Neural cell (in vitro differentiated cells): Measurements from ENCODE around the gene ITGB5. TPM values are rescaled to one million over a fixed set of nuclear protein-coding genes. Genes with fewer than 3 reads are reported as not detected.

Source experiments
- H2AFZ ChIP-seq: fragments of 200-600, 300-800 bp; sonication (generic), shearing (Covaris generic); 2 replicates; pipeline ENCODE4 v1.6.0; 2014; ENCODE audit warnings: low read depth, mild to moderate bottlenecking, antibody characterized with exemption, low read length, moderate library complexity
- H3F3A ChIP-seq: fragments of 200-600 bp; shearing (Covaris generic); 2 replicates; pipeline ENCODE4 v1.6.1; 2016; ENCODE audit warnings: mild to moderate bottlenecking, moderate library complexity, mixed read lengths, antibody characterized with exemption, low read length; ENCODE audit not compliant: insufficient read depth, poor library complexity, severe bottlenecking
- H3K27ac ChIP-seq: fragments of 200-600, 300-800 bp; sonication (generic), shearing (Covaris generic); 2 replicates; pipeline ENCODE4 v1.5.1; 2014; ENCODE audit warnings: mild to moderate bottlenecking, low read length, moderate library complexity
- H3K27me3 ChIP-seq: fragments of 300-800, 200-600 bp; sonication (generic), shearing (Covaris generic); 2 replicates; pipeline ENCODE4 v1.6.0; 2014; ENCODE audit warnings: mild to moderate bottlenecking, low read depth, low read length, moderate library complexity; ENCODE audit not compliant: insufficient read depth
- H3K36me3 ChIP-seq: fragments of 300-800, 200-600 bp; sonication (generic), shearing (Covaris generic); 2 replicates; pipeline ENCODE4 v1.5.1; 2014; ENCODE audit warnings: mild to moderate bottlenecking, antibody characterized with exemption, low read length, moderate library complexity; ENCODE audit not compliant: insufficient read depth
- H3K4me2 ChIP-seq: fragments of 300-800, 200-600 bp; sonication (generic), shearing (Covaris generic); 2 replicates; pipeline ENCODE4 v1.6.0; 2014; ENCODE audit warnings: mild to moderate bottlenecking, low read length
- H3K4me3 ChIP-seq: fragments of 300-800, 200-600 bp; sonication (generic), shearing (Covaris generic); 2 replicates; pipeline ENCODE4 v1.5.1; 2014; ENCODE audit warnings: mild to moderate bottlenecking, low read length, moderate library complexity
- H3K79me2 ChIP-seq: fragments of 200-600 bp; shearing (Covaris generic); replicated peaks from 2 replicates; pipeline ENCODE4 v1.6.0; 2014; ENCODE audit warnings: mild to moderate bottlenecking, low read length, moderate library complexity; ENCODE audit not compliant: insufficient read depth
- H3K9ac ChIP-seq: fragments of 300-800, 200-600 bp; sonication (generic), shearing (Covaris generic); 2 replicates; pipeline ENCODE4 v1.6.1; 2016; ENCODE audit warnings: mild to moderate bottlenecking, low read length, mixed read lengths
- H3K9me2 ChIP-seq: fragments of 200-600 bp; shearing (Covaris generic); 2 replicates; pipeline ENCODE4 v1.6.1; 2016; ENCODE audit warnings: mild to moderate bottlenecking, low read length, mixed read lengths; ENCODE audit not compliant: insufficient read depth
- H3K9me3 ChIP-seq: fragments of 200-600, 300-800 bp; sonication (generic), shearing (Covaris generic); 2 replicates; pipeline ENCODE4 v1.6.1; 2016; ENCODE audit warnings: mild to moderate bottlenecking, mixed run types, low read length, moderate library complexity, mixed read lengths
- H4K20me1 ChIP-seq: fragments of 200-600 bp; shearing (Covaris generic); 2 replicates; pipeline ENCODE4 v1.6.1; 2016; ENCODE audit warnings: mild to moderate bottlenecking, mixed run types; ENCODE audit not compliant: insufficient read depth
- EP300 ChIP-seq: fragments of 450-650 bp; conservative IDR thresholded peaks from 2 replicates; pipeline ENCODE4 v1.6.1; 2014; ENCODE audit warnings: antibody characterized with exemption, mild to moderate bottlenecking, moderate library complexity; ENCODE audit not compliant: poor library complexity, severe bottlenecking
- EZH2 ChIP-seq: fragments of 200-600, 300-800 bp; shearing (Covaris generic), sonication (generic); IDR thresholded peaks from 2 replicates; pipeline ENCODE4 v1.6.1; 2014; ENCODE audit warnings: antibody characterized with exemption, low read length, borderline replicate concordance, mild to moderate bottlenecking; ENCODE audit not compliant: insufficient read depth, poor library complexity, severe bottlenecking
- MXI1 ChIP-seq: fragments of 450-650 bp; conservative IDR thresholded peaks from 2 replicates; pipeline ENCODE4 v1.6.1; 2014; ENCODE audit warnings: antibody characterized with exemption, mild to moderate bottlenecking; ENCODE audit not compliant: poor library complexity, severe bottlenecking
- POLR2AphosphoS5 ChIP-seq: IDR thresholded peaks from 2 replicates; pipeline ENCODE4 v1.6.1; 2012
- RAD21 ChIP-seq: fragments of 450-650 bp; conservative IDR thresholded peaks from 2 replicates; pipeline ENCODE4 v1.6.1; 2014; ENCODE audit warnings: antibody characterized with exemption, mild to moderate bottlenecking, moderate library complexity
- SMC3 ChIP-seq: fragments of 450-650 bp; conservative IDR thresholded peaks from 2 replicates; pipeline ENCODE4 v1.6.1; 2014; ENCODE audit warnings: antibody characterized with exemption, mild to moderate bottlenecking, moderate library complexity; ENCODE audit not compliant: poor library complexity
- TAF1 ChIP-seq: IDR thresholded peaks from 2 replicates; pipeline ENCODE4 v1.6.1; 2012; ENCODE audit warnings: low read depth
- polyA plus RNA-seq: library from polyadenylated mRNA; depleted of rRNA; stranded (reverse); fragments of >200 nt; gene quantifications from 2 replicates; pipeline ENCODE4 v1.2.3, GENCODE V29; 2014
- small RNA-seq, 3 experiments: library from RNA; depleted of rRNA; stranded (forward); fragments of <200 nt; gene quantifications; one replicate each; pipeline ENCODE3, GENCODE V24; 2012
- TF ChIP-seq, protein P1 (sequence below): fragments of 450-650 bp; IDR thresholded peaks from 2 replicates; pipeline ENCODE4 v1.5.1; 2014; ENCODE audit warnings: antibody characterized with exemption, mild to moderate bottlenecking, moderate library complexity; ENCODE audit not compliant: poor library complexity, severe bottlenecking
- TF ChIP-seq, protein P2 (sequence below): IDR thresholded peaks from 2 replicates; pipeline ENCODE4 v1.6.1; 2012; ENCODE audit warnings: borderline replicate concordance

Gene ITGB5
- polyA plus RNA-seq, 1 donor from 2014 or later = 1.2 TPM

DNA sequence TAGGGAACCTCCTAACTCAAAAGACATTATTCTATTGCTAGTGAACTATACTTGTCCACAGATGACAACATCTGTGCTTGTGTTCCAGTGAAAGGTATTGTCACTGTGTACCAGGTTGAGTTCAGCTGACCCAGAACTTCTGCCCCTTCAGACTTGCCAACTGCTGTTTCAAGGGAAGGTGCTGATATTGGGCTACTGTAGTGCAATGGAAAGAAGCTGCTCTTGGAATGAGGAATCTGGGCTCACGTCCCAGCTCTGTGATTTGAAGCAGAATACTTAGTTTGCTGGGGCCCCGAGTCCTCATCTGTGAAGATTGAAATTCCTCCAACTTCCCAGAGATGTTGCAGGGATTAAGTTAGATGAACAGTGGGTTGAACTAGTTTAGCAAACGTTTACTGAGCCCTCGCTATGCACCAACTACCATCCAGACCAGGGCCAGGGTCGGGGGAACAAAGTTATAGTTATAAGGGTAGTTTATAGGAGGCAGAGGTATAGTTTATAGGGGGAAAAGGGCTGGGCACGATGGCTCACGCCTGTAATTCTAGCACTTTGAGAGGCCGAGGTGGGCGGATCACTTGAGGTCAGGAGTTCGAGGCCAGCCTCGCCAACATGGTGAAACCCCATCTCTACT lies 172.8 kb downstream of the ITGB5 start:
- no peaks in the 10 kb centered on the region for H3K9me3 ChIP-seq
- no peaks in the 10 kb centered on the region for H4K20me1 ChIP-seq
- no peaks in the 10 kb centered on the region for H3K79me2 ChIP-seq
- H3K4me3 ChIP-seq = no peak overlapping the region
- no peaks in the 10 kb centered on the region for H3K27me3 ChIP-seq
- no peak overlapping the region for H3K27ac ChIP-seq
- H3K4me2 ChIP-seq = no peak overlapping the region
- H2AFZ ChIP-seq = no peak overlapping the region
- no peaks in the 10 kb centered on the region for H3F3A ChIP-seq
- TF ChIP-seq EP300 = no peak
- TF ChIP-seq MXI1 = no peak
- TF ChIP-seq, protein P1, sequence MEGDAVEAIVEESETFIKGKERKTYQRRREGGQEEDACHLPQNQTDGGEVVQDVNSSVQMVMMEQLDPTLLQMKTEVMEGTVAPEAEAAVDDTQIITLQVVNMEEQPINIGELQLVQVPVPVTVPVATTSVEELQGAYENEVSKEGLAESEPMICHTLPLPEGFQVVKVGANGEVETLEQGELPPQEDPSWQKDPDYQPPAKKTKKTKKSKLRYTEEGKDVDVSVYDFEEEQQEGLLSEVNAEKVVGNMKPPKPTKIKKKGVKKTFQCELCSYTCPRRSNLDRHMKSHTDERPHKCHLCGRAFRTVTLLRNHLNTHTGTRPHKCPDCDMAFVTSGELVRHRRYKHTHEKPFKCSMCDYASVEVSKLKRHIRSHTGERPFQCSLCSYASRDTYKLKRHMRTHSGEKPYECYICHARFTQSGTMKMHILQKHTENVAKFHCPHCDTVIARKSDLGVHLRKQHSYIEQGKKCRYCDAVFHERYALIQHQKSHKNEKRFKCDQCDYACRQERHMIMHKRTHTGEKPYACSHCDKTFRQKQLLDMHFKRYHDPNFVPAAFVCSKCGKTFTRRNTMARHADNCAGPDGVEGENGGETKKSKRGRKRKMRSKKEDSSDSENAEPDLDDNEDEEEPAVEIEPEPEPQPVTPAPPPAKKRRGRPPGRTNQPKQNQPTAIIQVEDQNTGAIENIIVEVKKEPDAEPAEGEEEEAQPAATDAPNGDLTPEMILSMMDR = no peak
- no peak for TF ChIP-seq SMC3
- TF ChIP-seq POLR2AphosphoS5 = no peak
- TF ChIP-seq EZH2 = no peak
- TF ChIP-seq RAD21 = no peak
- no peak for TF ChIP-seq TAF1
- TF ChIP-seq, protein P2, sequence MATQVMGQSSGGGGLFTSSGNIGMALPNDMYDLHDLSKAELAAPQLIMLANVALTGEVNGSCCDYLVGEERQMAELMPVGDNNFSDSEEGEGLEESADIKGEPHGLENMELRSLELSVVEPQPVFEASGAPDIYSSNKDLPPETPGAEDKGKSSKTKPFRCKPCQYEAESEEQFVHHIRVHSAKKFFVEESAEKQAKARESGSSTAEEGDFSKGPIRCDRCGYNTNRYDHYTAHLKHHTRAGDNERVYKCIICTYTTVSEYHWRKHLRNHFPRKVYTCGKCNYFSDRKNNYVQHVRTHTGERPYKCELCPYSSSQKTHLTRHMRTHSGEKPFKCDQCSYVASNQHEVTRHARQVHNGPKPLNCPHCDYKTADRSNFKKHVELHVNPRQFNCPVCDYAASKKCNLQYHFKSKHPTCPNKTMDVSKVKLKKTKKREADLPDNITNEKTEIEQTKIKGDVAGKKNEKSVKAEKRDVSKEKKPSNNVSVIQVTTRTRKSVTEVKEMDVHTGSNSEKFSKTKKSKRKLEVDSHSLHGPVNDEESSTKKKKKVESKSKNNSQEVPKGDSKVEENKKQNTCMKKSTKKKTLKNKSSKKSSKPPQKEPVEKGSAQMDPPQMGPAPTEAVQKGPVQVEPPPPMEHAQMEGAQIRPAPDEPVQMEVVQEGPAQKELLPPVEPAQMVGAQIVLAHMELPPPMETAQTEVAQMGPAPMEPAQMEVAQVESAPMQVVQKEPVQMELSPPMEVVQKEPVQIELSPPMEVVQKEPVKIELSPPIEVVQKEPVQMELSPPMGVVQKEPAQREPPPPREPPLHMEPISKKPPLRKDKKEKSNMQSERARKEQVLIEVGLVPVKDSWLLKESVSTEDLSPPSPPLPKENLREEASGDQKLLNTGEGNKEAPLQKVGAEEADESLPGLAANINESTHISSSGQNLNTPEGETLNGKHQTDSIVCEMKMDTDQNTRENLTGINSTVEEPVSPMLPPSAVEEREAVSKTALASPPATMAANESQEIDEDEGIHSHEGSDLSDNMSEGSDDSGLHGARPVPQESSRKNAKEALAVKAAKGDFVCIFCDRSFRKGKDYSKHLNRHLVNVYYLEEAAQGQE = no peak
- H3K9ac ChIP-seq = no peak overlapping the region
- no peaks in the 10 kb centered on the region for H3K9me2 ChIP-seq
- peaks cover 19% of the 10 kb centered on the region for H3K36me3 ChIP-seq

Small RNA genes within 50 kb of the gene (small RNA-seq; reads per million reads assigned to genes)
- gene MIR544B = 0 to 5.2 (median 2.9) reads per million in 3 experiments

Other genes with a start within 250 kb of the ITGB5 start
- 22.5 and 30.0 TPM in 2 replicates for gene UMPS, start 156.9 kb downstream of the ITGB5 start, polyA plus RNA-seq
- gene MUC13, start 47.4 kb upstream of the ITGB5 start, polyA plus RNA-seq = not detected in 2 replicates
- gene HEG1, start 168.6 kb upstream of the ITGB5 start, polyA plus RNA-seq = 0.14 and 0.48 TPM in 2 replicates